GM19328 (cell line): ENCODE data around the gene GAPT.
"Not testable (repeated sequence)": the region's sequence is repeated elsewhere in the genome, so short reads cannot be mapped to it uniquely, and the experiment has no call there.

Experiments used
- ATAC-seq: cut with Tn5 transposase; IDR thresholded peaks from one replicate; pipeline ENCODE4 v1.9.1; 2021; ENCODE audit warnings: mild to moderate bottlenecking, moderate library complexity; ENCODE audit not compliant: unreplicated experiment

The GAPT gene

DNA sequence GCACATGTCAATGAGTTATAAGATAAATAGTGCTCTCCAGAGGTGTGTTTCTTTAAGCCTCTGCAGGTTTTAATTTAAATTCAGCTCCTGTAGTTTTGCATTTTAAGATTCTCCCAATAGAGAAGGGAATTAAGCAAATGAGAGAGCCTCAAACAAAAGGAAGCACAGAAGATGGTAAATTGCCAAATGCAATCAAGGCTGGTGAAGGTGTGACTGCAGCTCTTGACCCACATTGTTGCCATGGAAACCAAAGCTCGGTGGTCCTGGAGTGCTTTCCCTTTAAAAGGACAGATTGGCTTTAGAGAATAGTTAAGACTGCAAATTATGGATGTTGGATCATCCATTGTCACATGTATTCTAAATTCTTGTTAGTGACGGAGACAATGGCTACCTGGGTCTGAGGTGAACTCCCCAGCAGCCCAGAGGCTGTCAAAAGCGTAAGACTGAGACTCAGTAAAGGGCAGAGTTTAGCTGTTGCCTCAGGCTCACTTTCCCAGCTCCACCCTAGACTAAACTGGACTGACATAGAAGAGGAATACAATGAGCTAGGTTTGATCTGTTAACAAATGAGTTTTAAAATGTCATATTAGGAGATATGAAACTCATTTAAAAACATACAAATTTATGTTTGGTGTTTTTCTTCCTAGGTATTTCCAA, 12.3 kb downstream of the GAPT start:
- ATAC-seq = no peak

DNA sequence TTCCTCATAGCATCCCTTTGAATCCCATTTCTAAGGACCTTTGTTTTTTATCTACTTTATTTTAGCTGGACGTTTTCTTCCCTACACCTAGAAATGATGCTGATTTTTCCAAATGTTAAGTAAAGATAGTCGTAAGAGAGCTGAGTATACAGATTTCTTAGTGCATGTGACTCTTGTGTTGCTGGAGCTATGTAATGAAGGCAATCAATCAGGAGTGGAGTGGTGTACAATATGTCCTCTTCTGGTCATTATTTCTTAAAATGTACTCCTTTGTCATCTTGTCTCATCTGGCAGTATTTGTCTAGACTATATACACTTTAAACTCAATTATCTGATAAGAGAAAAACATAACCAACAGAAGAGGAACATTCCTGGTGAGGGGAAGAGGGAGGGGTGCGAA, 13.5 kb downstream of the GAPT start:
- ATAC-seq = no peak

DNA sequence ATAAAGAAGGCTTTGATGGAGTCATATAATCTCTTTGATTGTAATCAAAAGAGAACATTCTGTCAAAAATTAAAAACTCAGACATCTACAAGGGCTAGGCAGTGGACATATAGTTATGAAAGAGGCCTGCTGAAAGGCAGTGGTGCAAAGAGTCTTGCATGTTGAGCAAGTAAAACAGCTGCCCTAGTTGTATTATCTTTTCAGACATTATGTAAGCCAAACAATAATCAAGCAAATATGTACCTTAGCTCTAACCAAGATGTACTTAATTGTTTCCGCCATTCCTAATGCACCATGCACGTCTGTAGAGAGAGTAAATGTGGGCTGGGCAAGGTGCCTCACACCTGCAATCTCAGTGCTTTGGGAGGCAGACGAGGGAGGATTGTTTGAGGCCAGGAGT, 14.3 kb downstream of the GAPT start:
- ATAC-seq = no peak

DNA sequence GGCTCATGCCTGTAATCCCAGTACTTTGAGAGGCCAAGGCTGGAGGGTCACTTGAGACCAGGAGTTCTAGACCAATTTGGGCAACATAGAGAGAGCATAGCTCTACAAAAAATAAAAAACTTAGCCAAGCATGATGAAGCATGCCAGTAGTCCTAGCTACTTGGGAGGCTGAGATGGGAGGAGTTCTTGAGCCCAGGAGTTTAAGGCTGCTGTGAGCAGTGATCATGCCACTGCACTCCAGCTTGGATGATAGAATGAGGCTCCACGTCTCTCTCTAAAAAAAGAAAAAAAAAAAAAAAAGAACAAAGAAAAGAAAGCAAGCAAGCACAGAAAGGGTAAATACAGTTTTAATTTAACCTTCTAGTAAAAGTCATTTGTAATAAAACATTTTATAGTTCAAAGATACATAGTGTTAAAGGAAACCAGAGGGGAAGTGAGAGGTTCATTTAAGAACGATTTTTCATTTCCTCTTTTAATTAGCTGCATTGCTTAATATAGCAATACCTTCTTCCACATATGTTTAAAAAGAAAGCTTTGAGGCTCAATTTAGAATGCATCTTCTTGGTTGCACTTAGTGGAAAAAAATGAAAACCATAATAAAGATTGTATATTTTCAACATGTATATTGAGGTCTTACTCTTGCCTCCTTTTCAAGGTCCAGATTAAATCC, 14.9 kb downstream of the GAPT start:
- peak; percentile 77 for ATAC-seq

DNA sequence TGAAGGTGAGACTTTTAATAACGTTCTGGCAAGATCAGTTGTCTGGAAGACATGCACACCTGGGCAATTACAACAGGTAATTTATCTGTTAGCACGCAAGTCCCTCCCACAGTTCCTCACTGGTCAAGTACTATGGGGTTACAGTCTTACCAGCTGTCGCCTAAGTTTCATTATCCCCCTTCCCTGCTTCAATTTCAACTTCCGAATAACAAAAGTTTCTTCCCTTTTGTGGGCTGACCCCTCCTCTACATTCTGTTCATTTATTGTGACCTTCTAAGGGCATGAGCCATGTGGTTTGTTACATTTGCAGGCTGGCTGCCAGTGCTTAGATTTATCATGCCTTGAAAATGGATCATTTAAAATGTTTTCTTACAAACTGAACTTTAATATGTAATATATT, 16.5 kb downstream of the GAPT start:
- no peak for ATAC-seq

DNA sequence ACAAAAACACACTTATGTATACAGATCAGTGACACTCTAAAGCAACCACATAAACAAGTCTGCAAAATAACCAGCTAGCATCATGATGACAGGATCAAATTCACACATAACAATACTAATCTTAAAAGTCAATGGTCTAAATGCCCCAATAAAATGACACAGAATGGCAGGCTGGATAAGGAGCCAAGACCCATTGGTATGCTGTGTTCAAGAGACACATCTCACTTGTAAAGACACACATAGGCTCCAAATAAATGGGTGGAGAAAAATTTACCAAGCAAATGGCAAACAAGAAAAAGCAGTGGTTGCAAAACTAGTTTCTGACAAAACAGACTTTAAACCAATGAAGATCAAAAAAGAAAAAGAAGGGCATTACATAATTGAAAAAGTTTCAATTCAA, 26.0 kb downstream of the GAPT start:
- no peak for ATAC-seq

DNA sequence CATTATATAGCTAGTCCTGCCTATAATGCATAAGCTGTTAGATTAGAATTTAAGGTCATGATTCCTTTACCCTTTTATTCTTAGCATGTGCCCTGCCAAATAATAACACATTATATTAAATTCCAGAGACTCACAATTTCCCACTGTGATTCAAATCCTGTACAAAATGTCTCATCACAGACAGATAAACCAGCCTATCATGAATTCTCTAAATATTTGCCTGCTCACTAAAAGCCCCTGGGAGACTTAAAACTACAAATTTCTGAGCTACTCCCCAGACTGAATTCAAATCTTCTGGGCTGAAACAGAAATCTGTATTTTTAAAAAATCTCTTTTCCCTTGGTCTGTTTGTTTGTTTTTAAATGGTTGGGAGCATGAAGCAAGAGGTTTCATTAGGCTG, 32.7 kb downstream of the GAPT start:
- no peak for ATAC-seq

DNA sequence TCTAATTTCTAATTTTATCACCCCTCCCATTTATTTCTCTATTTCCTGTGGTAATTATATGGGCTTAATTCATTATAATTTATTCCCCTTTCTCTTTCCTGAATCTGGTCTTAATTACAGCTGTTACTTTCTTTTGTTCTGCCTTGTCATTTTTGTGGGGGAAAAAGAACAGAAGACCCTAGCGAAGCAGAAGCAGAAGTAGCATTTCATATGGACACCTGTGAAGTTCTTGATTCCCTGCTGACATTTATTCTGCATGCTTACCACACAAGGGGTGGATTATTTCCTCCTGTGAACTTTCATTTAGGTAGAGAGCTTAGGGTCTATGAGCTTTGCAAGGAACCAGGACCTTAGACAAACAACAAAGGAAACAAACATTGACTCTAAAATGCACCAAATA, 33.3 kb downstream of the GAPT start:
- ATAC-seq = no peak

DNA sequence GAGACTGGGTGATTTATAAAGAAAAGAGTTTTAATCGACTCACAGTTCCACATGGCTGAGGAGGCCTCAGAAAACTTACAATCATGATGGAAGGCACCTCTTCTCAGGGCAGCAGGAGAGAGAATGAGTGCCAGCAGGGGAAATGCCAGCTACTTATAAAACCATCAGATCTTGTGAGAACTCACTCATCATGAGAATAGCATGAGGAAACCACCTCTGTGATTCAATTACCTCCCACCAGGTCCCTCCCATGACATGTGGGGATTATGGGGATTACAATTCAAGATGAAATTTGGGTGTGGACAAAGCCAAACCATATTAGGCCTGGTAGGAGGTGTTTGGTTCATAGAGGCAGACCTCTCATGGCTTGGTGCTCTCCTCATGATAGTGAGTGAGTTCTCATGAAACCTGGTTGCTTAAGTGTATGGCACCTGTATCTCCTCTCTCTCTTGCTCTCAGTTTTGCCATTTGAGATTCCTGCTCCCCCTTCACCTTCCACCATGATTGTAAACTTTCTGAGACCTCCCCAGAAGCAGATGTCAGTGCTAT, 39.8 kb downstream of the GAPT start:
- ATAC-seq = no peak

DNA sequence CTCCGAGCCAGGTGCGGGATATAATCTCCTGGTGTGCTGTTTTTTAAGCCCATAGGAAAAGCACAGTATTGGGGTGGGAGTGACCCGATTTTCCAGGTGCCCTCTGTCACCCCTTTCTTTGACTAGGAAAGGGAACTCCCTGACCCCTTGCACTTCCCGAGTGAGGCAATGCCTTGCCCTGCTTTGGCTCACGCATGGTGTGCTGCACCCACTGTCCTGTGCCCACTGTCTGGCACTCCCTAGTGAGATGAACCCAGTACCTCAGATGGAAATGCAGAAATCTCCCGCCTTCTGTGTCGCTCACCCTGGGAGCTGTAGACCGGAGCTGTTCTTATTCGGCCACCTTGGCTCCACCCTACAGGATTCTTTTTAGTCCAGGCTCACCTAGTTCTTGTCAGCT, 50.7 kb downstream of the GAPT start:
- not testable (repeated sequence) for ATAC-seq

DNA sequence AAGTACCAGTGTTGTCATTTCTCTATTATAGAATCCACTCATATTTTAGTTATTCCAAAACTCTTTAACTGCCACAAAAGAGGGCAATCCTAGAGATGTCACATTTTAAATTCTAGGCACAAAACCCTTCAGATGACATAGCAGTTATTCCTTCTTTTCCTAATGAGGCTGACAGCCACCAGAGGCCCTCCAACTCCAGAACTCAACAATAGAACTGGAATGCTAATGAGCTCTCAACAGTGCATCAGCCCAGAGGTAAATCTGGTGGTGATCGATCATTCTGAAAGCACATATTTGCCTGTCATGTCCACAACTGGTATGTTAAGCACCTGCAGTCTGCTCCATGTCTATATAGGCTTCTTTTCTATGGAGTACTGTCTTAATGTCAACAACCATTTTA, 51.5 kb downstream of the GAPT start:
- ATAC-seq = no peak

DNA sequence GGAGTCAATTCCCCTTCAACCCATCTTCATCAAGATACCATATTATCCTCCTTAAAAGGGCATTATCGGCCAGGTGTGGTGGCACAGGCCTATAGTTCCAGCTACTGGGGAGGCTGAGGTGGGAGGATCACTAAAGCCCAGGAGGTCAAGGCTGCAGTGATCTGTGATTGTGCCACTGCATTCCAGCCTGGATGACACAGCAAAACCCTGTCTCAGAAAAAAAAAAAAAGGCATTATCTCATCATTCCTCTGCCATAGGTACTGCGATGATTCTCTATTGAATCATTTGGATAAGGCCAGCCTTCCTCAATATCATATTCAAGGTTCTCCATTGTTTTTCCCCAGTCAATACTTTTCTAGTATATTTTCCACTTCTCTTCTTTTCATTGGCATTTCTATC, 52.5 kb downstream of the GAPT start:
- no peak for ATAC-seq

DNA sequence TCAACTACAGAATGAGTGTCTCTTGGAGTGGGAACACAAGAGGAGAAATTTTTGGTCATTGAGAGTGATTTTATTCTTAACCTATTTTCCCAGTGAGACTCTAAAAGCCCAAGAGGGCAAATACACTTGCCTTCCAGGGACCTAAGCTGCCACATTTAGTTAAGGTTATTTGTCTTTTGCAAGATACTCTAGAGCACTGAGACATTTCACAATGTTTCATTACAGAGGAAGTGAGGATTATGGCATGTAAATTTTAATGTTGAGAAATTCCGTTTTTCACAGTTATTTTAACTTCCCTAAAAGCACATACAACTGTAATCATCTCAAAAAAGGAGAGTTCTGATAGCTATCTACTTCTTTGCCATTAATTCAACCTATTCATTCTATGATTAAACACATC, 53.0 kb downstream of the GAPT start:
- no peak for ATAC-seq

DNA sequence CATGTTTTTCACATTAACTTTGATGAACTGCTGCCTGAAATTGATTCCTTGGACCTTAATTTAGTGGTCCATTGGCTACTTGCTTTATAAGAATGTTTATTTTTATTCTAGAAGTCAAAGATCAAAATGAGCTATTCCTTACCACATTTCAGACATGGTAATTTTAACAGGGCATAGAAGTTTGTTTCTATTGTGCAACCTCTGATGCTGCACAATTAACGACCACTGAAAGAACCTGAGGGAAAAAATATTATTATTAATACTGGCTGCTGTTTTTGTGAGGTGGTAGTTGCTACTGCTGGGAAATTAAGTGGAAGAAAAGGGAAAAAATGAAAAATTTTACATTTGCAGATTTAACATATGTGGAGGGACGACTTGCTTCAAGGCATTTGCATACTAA, 53.7 kb downstream of the GAPT start:
- no peak for ATAC-seq

DNA sequence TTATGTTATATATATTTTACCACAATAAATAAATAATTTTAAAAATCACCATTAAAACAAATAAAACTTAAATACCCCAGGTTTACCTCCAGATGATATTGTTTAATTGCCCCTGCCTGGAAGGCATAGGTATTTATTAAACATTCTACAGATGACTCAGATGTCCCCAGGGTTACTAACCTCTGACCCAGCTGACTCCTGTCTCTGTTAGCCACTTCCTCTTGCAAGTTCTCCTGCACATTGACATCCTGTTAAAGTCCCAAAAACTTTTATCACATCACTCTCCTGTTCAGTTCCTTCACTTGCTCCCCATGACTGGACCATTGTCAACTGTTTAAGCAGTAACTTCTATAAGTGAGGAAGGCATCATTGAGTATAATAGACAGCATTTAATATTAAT, 54.7 kb downstream of the GAPT start:
- peak; percentile 76 for ATAC-seq
